ENCODE results near the gene EFEMP1.

GRCh38 chr2:55887351-55887750 is 36.2 kb downstream of the EFEMP1 start:
- TF ChIP-seq CTCF (IDR thresholded peaks at IDR 0.05) (no peak), POLR2A (IDR thresholded peaks at IDR 0.05) (no peak)

Data from esophagus squamous epithelium (tissue), 4 donors.